HepG2 (cell line): ENCODE data around the gene CEP164. TPM values are rescaled to one million over a fixed set of nuclear protein-coding genes. Genes with fewer than 3 reads are reported as not detected.

Experiments
- ATAC-seq: fragments of 200-7000 bp; cut with Tn5 transposase; 3 replicates; pipeline ENCODE4 v1.9.1; 2020; ENCODE audit warnings: mild to moderate bottlenecking, moderate library complexity
- BruUV-seq: library from RNA; stranded (reverse); fragments of 400-500 nt; replicated peaks from 2 replicates; lab custom pipeline; 2021; lab: Mats Ljungman, UMichigan
- CTCF ChIA-PET: fragments of 300-600 bp; formaldehyde crosslinking; extraction: SDS; loops from one replicate; lab custom pipeline; 2021; ENCODE audit warnings: low total read pairs, inconsistent platforms, low intra/inter-chr PET ratio; lab: Yijun Ruan, JAX
- POLR2A ChIA-PET: fragments of 350-600 bp; sonication (Branson Sonifier 250); formaldehyde crosslinking; loops from one replicate; lab custom pipeline; 2020; ENCODE audit warnings: antibody characterized with exemption, inconsistent platforms; lab: Yijun Ruan, JAX
- DNase-seq: peaks from one replicate; pipeline ENCODE4 v3.0.0-alpha.2; 2015; ENCODE audit warnings: low spot score
- FAIRE-seq: peaks from 3 replicates; lab custom pipeline; 2011; peaks lifted over from hg19 to GRCh38; lab: Jason Lieb, UNC
- H2AFZ ChIP-seq: one replicate; pipeline ENCODE4 v1.6.1; 2011; ENCODE audit warnings: low read length, inconsistent platforms
- H3K27ac ChIP-seq: fragments of 300-600 bp; 3 replicates; pipeline ENCODE4 v1.8.0; 2011; ENCODE audit warnings: mixed run types, mild to moderate bottlenecking, mixed read lengths, low read length, inconsistent platforms; ENCODE audit not compliant: insufficient read depth; ENCODE audit errors: extremely low read length
- H3K27me3 ChIP-seq, 2 experiments: fragments of 200-600 bp in 1 of 2; 2 replicates in 1 of 2; 3 replicates in 1 of 2; pipeline versions ENCODE4 v1.6.0 to v1.8.0; 2011; ENCODE audit warnings: low read length in 2 of 2, mild to moderate bottlenecking in 2 of 2, moderate library complexity in 2 of 2, inconsistent platforms in 1 of 2; ENCODE audit not compliant: insufficient read depth in 2 of 2, control insufficient read depth in 1 of 2
- H3K36me3 ChIP-seq, 2 experiments: fragments of 200-600 bp in 1 of 2; replicated peaks in 1 of 2; 2 replicates in 1 of 2; 3 replicates in 1 of 2; pipeline versions ENCODE4 v1.5.1 to v1.8.0; 2011; ENCODE audit warnings: low read length in 2 of 2, inconsistent platforms in 1 of 2; ENCODE audit not compliant: insufficient read depth in 2 of 2, control insufficient read depth in 1 of 2
- H3K4me1 ChIP-seq: 2 replicates; pipeline ENCODE4 v1.5.1; 2012; ENCODE audit warnings: low read length, inconsistent platforms; ENCODE audit not compliant: insufficient read depth
- H3K4me2 ChIP-seq: 2 replicates; pipeline ENCODE4 v1.6.0; 2011; ENCODE audit warnings: low read depth, low read length, inconsistent platforms
- H3K4me3 ChIP-seq, 3 experiments: fragments of 200-600 bp in 1 of 3; sonication (generic), shearing (Covaris generic) in 1 of 3; replicated peaks in 1 of 3; 2 replicates each; pipeline ENCODE4 v1.5.1; 2011 to 2016; ENCODE audit warnings: low read length in 3 of 3, inconsistent platforms in 2 of 3, low read depth in 2 of 3, mild to moderate bottlenecking in 2 of 3, control low read depth in 1 of 3, mixed read lengths in 1 of 3; ENCODE audit not compliant: insufficient read depth in 1 of 3
- H3K79me2 ChIP-seq: one replicate; pipeline ENCODE4 v1.6.1; 2011; ENCODE audit warnings: low read length, inconsistent platforms; ENCODE audit not compliant: insufficient read depth
- H3K9ac ChIP-seq: 2 replicates; pipeline ENCODE4 v1.6.0; 2011; ENCODE audit warnings: mild to moderate bottlenecking, low read depth, low read length, inconsistent platforms; ENCODE audit not compliant: insufficient read depth
- H3K9me3 ChIP-seq: 2 replicates; pipeline ENCODE4 v1.5.1; 2012; ENCODE audit warnings: mild to moderate bottlenecking, low read length
- H4K20me1 ChIP-seq: 2 replicates; pipeline ENCODE4 v1.6.0; 2011; ENCODE audit warnings: inconsistent platforms, mild to moderate bottlenecking, low read length, moderate library complexity; ENCODE audit not compliant: insufficient read depth
- ETV6 ChIP-seq: sonication (generic); formaldehyde crosslinking; conservative IDR thresholded peaks from 2 replicates; pipeline ENCODE4 v1.4.0; 2020; ENCODE audit warnings: missing genetic modification reagents
- FOXP1 ChIP-seq, 2 experiments: fragments of 450-650 bp in 1 of 2; IDR thresholded peaks; 2 replicates each; pipeline ENCODE4 v1.6.1; 2017 to 2018; ENCODE audit warnings: antibody characterized with exemption in 1 of 2
- NCOR1 ChIP-seq: fragments of 200-600 bp; sonication (generic); IDR thresholded peaks from 2 replicates; pipeline ENCODE4 v1.7.0; 2017; ENCODE audit warnings: antibody characterized with exemption, low read length, borderline replicate concordance
- PRMT3 ChIP-seq: sonication (generic); formaldehyde crosslinking; IDR thresholded peaks from 2 replicates; pipeline ENCODE4 v1.8.1; 2022; ENCODE audit warnings: low read depth, mild to moderate bottlenecking, moderate library complexity, missing genetic modification reagents, borderline replicate concordance
- RFX1 ChIP-seq: fragments of 450-650 bp; IDR thresholded peaks from 2 replicates; pipeline ENCODE4 v1.6.1; 2017
- STAG1 ChIP-seq: sonication (generic); formaldehyde crosslinking; IDR thresholded peaks from 2 replicates; pipeline ENCODE4 v1.4.0; 2020; ENCODE audit warnings: missing genetic modification reagents
- ZKSCAN8 ChIP-seq: IDR thresholded peaks from 2 replicates; pipeline ENCODE4 v1.6.1; 2016; ENCODE audit warnings: borderline replicate concordance, missing genetic modification reagents, missing compliant biosample characterization
- ZNF10 ChIP-seq: sonication (generic); formaldehyde crosslinking; IDR thresholded peaks from 2 replicates; pipeline ENCODE4 v1.4.0; 2020; ENCODE audit warnings: mild to moderate bottlenecking, low read depth, missing genetic modification reagents, borderline replicate concordance
- ZNF891 ChIP-seq: sonication (generic); formaldehyde crosslinking; IDR thresholded peaks from 2 replicates; pipeline ENCODE4 v1.5.0; 2020; ENCODE audit warnings: mild to moderate bottlenecking, missing genetic modification reagents
- WGBS: methylation state at CpG from one replicate; pipeline ENCODE4 v1.1.6; 2017; ENCODE audit warnings: low lambda C conversion rate; 5-methylcytosine and 5-hydroxymethylcytosine counted together
- in situ Hi-C: cut with HindIII; loops from 2 replicates; pipeline ENCODE4 v1.10.0; 2017; ENCODE audit warnings: low pct_unique_long_range_greater_than_20kb; ENCODE audit not compliant: extremely low pct_ligation_motif_present
- intact Hi-C: fragments of 100-400 bp; cut with micrococcal nuclease; formaldehyde crosslinking; loops from one replicate; pipeline ENCODE4 v1.10.0; 2022; ENCODE audit not compliant: unreplicated experiment
- polyA plus RNA-seq, 8 experiments: library from polyadenylated mRNA; depleted of rRNA in 3 of 8; stranded (reverse) in 7 of 8; unstranded in 1 of 8; fragments of >200 nt; fragmentation: Illumina TruSeq in 4 of 8; extraction: Trizol in 4 of 8; gene quantifications; 2 replicates each; pipeline versions ENCODE4 v1.2.1 to v1.2.3, GENCODE V29; 2011 to 2016; ENCODE audit warnings: low read depth in 4 of 8, missing spikeins in 1 of 8, mixed read lengths in 1 of 8; ENCODE audit not compliant: insufficient read depth in 1 of 8
- total RNA-seq, 5 experiments: library from RNA; depleted of rRNA; stranded (reverse); fragments of >200 nt; fragmentation: Illumina TruSeq; extraction: Trizol; gene quantifications; 2 replicates each; pipeline ENCODE4 v1.2.3, GENCODE V29; 2016; ENCODE audit warnings: low read depth in 1 of 5
- TF ChIP-seq, protein P1 (sequence below): IDR thresholded peaks from 2 replicates; pipeline ENCODE4 v1.6.1; 2016
- TF ChIP-seq, protein P2 (sequence below): sonication (generic); formaldehyde crosslinking; IDR thresholded peaks from 2 replicates; pipeline ENCODE4 v1.8.1; 2023; ENCODE audit warnings: missing genetic modification reagents, mild to moderate bottlenecking, borderline replicate concordance
- TF ChIP-seq, protein P3 (sequence below): sonication (generic); formaldehyde crosslinking; IDR thresholded peaks from 2 replicates; pipeline ENCODE4 v1.5.0; 2020; ENCODE audit warnings: mild to moderate bottlenecking, missing genetic modification reagents, borderline replicate concordance
- TF ChIP-seq, protein P4 (sequence below): sonication (generic); formaldehyde crosslinking; IDR thresholded peaks from 2 replicates; pipeline ENCODE4 v1.5.1; 2020; ENCODE audit warnings: missing genetic modification reagents, mild to moderate bottlenecking, borderline replicate concordance
- TF ChIP-seq, protein P5 (sequence below): sonication (generic); formaldehyde crosslinking; IDR thresholded peaks from 2 replicates; pipeline ENCODE4 v1.4.0; 2020; ENCODE audit warnings: missing genetic modification reagents
- TF ChIP-seq, protein P6 (sequence below): sonication (generic); formaldehyde crosslinking; IDR thresholded peaks from 2 replicates; pipeline ENCODE4 v1.5.1; 2020; ENCODE audit warnings: mild to moderate bottlenecking, missing genetic modification reagents, moderate library complexity

Gene CEP164
- total and polyA plus RNA-seq, 2 of the 13 experiments (the other 11 are each of a cell fraction or from before 2014, with no cell fraction given): 11.4 to 15.2 TPM

DNA sequence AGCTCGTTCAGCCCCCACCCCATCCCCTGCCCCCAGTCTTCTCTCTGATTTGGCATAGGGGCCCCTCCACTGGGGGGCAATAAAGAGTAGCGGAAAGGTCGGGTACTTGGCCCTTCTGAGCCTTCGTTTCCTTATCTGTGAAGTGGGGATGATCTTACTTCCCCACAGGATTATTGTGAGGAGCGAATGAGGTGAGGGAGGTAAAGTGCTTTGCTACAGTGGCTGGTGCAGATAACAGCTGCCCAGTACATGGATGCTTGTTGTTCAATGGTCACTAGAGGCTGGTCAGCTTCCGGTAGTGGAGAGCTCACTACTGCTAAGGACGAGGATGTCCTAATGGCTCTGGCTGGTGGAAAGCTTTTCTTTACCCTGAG, 101.2 kb downstream of the CEP164 start:
- no peaks in the 10 kb centered on the region for H3K9me3 ChIP-seq
- H3K36me3 ChIP-seq: no peaks in the 10 kb centered on the region
- H4K20me1 ChIP-seq: no peaks in the 10 kb centered on the region
- H3K4me3 ChIP-seq: no peak overlapping the region
- 38% methylated on average over 6 of the region's 7 CpGs for WGBS
- no peak for ATAC-seq
- intact Hi-C loops: loop anchor here (10.0 kb wide), 1 partner anchor 516 kb away; no protein-coding TSS in a partner anchor
- CTCF ChIA-PET: no interaction called here
- POLR2A ChIA-PET: no interaction called here
- no peaks in the 10 kb centered on the region for H3K79me2 ChIP-seq
- no peak for FAIRE-seq
- in situ Hi-C loops: loop anchor here (25.0 kb wide), 1 partner anchor 508 kb away; the partner anchor contains the start of gene TMPRSS13
- H3K27me3 ChIP-seq: peaks cover 2 to 16% of the 10 kb centered on the region in 2 experiments; a peak in 4 of 5 replicates
- no peak overlapping the region for H3K9ac ChIP-seq
- DNase-seq: no peak
- no peak overlapping the region for H2AFZ ChIP-seq
- no peak overlapping the region for H3K4me2 ChIP-seq
- no peak overlapping the region for H3K27ac ChIP-seq
- no peaks in the 10 kb centered on the region for H3K4me1 ChIP-seq
- BruUV-seq: no TSS peak
- no peak for TF ChIP-seq NCOR1
- TF ChIP-seq FOXP1 (IDR thresholded peaks at IDR 0.05): no peak
- no peak for TF ChIP-seq FOXP1 (CRISPR knock-in tag; IDR thresholded peaks at IDR 0.05)
- TF ChIP-seq, protein P1, sequence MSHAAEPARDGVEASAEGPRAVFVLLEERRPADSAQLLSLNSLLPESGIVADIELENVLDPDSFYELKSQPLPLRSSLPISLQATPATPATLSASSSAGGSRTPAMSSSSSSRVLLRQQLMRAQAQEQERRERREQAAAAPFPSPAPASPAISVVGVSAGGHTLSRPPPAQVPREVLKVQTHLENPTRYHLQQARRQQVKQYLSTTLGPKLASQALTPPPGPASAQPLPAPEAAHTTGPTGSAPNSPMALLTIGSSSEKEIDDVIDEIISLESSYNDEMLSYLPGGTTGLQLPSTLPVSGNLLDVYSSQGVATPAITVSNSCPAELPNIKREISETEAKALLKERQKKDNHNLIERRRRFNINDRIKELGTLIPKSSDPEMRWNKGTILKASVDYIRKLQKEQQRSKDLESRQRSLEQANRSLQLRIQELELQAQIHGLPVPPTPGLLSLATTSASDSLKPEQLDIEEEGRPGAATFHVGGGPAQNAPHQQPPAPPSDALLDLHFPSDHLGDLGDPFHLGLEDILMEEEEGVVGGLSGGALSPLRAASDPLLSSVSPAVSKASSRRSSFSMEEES: no peak
- TF ChIP-seq, protein P2, sequence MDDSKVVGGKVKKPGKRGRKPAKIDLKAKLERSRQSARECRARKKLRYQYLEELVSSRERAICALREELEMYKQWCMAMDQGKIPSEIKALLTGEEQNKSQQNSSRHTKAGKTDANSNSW (CRISPR knock-in tag): no peak
- TF ChIP-seq, protein P3, sequence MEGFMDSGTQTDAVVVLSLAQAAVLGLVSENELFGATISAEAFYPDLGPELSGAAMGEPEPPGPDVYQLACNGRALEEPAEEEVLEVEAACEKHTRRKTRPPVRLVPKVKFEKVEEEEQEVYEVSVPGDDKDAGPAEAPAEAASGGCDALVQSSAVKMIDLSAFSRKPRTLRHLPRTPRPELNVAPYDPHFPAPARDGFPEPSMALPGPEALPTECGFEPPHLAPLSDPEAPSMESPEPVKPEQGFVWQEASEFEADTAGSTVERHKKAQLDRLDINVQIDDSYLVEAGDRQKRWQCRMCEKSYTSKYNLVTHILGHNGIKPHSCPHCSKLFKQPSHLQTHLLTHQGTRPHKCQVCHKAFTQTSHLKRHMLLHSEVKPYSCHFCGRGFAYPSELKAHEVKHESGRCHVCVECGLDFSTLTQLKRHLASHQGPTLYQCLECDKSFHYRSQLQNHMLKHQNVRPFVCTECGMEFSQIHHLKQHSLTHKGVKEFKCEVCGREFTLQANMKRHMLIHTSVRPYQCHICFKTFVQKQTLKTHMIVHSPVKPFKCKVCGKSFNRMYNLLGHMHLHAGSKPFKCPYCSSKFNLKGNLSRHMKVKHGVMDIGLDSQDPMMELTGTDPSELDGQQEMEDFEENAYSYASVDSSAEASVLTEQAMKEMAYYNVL (CRISPR knock-in tag): no peak
- no peak for TF ChIP-seq ZKSCAN8 (CRISPR knock-in tag)
- TF ChIP-seq ZNF891 (CRISPR knock-in tag): no peak
- TF ChIP-seq, protein P4, sequence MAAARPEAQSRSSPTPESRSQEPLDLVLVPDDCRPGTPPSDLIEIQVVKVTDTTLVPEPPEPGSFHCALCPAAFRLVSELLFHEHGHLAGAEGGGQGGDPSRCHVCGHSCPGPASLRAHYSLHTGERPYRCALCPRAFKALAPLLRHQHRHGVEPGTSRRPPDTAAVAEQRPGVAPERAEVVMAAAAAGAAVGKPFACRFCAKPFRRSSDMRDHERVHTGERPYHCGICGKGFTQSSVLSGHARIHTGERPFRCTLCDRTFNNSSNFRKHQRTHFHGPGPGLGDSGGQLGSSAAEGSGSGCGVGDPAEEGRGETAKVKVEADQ (CRISPR knock-in tag): no peak
- TF ChIP-seq ETV6 (CRISPR knock-in tag): no peak
- TF ChIP-seq, protein P5, sequence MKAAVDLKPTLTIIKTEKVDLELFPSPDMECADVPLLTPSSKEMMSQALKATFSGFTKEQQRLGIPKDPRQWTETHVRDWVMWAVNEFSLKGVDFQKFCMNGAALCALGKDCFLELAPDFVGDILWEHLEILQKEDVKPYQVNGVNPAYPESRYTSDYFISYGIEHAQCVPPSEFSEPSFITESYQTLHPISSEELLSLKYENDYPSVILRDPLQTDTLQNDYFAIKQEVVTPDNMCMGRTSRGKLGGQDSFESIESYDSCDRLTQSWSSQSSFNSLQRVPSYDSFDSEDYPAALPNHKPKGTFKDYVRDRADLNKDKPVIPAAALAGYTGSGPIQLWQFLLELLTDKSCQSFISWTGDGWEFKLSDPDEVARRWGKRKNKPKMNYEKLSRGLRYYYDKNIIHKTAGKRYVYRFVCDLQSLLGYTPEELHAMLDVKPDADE (CRISPR knock-in tag): no peak
- no peak for TF ChIP-seq RFX1
- no peak for TF ChIP-seq PRMT3 (CRISPR knock-in tag)
- no peak for TF ChIP-seq ZNF10 (CRISPR knock-in tag)
- no peak for TF ChIP-seq STAG1 (CRISPR knock-in tag)
- TF ChIP-seq, protein P6, sequence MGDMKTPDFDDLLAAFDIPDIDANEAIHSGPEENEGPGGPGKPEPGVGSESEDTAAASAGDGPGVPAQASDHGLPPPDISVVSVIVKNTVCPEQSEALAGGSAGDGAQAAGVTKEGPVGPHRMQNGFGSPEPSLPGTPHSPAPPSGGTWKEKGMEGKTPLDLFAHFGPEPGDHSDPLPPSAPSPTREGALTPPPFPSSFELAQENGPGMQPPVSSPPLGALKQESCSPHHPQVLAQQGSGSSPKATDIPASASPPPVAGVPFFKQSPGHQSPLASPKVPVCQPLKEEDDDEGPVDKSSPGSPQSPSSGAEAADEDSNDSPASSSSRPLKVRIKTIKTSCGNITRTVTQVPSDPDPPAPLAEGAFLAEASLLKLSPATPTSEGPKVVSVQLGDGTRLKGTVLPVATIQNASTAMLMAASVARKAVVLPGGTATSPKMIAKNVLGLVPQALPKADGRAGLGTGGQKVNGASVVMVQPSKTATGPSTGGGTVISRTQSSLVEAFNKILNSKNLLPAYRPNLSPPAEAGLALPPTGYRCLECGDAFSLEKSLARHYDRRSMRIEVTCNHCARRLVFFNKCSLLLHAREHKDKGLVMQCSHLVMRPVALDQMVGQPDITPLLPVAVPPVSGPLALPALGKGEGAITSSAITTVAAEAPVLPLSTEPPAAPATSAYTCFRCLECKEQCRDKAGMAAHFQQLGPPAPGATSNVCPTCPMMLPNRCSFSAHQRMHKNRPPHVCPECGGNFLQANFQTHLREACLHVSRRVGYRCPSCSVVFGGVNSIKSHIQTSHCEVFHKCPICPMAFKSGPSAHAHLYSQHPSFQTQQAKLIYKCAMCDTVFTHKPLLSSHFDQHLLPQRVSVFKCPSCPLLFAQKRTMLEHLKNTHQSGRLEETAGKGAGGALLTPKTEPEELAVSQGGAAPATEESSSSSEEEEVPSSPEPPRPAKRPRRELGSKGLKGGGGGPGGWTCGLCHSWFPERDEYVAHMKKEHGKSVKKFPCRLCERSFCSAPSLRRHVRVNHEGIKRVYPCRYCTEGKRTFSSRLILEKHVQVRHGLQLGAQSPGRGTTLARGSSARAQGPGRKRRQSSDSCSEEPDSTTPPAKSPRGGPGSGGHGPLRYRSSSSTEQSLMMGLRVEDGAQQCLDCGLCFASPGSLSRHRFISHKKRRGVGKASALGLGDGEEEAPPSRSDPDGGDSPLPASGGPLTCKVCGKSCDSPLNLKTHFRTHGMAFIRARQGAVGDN (CRISPR knock-in tag): no peak
